ENCODE results near the gene ARID5A.
A peak's percentile ranks its signal among the peaks of the same experiment; 100 is the strongest.

Gene ARID5A

DNA sequence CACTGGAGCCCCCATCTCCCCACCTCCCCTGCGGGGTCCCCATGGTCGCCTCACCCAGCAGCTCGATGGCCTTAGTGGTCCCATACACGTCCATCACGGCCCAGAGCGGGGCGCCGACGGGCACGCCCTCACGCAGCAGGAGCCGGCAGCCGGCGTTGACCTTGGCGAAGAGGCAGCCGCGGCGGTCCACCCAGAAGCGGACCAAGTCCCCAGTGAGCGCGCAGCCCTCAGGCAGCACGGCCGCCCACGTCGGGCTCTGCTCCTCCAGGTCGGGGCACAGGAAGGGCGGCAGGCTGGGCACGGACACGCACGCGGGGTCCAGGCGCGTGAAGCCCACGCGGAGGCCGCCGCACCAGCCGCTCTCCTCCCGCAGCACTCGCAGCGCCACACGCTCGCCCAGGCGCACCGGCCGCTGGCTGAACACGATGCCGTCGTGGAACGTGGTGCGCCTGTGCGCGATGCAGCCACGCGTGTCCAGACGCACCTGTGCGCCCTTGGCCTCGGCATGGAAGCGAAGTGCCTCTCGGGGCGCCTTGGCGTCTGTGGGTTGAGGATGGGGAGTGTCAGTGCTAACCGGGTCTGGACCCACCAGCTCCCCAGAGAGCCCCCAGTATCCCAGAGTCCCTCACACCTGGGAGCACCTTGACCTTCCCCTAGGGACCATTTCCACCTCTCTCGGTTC, 36.0 kb upstream of the ARID5A start:
- Histone ChIP-seq H3K27ac (ENCODE audit: low read depth, low read length) (no peak overlapping the region), H3K36me3 (ENCODE audit: control insufficient read depth, insufficient read depth, low read length) (no peaks in the 10 kb centered on the region), H3K9me3 (ENCODE audit: control insufficient read depth, insufficient read depth, low read depth, low read length) (peaks cover 6% of the 10 kb centered on the region), H3K27me3 (ENCODE audit: control insufficient read depth, insufficient read depth, low read length) (no peaks in the 10 kb centered on the region; the same call in 1 of the 2 replicates), H3K4me3 (ENCODE audit: low read depth, low read length) (no peak overlapping the region), H3K9ac (ENCODE audit: low read length) (no peak overlapping the region), H3K4me1 (ENCODE audit: control insufficient read depth, insufficient read depth, low read length) (peaks cover 9% of the 10 kb centered on the region)

DNA sequence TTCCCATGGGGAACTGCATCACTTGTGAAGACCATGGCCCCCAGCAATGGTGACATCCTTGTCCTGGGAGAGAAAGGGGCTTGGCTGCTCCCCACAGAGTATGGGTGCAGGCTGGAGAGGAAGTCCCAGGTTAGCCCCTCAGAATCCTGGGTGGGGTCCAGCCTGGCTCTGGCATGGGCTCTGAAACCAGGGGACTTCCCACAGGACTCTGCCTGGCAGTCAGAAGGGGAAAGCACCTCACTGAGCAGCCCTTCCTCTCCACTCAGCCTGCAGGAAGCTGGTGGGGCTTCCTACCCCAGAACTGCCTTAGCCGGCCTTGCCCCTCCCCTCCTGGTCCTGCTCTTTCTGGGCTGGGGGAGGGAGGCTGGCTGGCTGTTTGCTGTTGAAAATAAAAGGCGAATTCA, 35.1 kb upstream of the ARID5A start:
- H3K36me3 ChIP-seq (ENCODE audit: control insufficient read depth, insufficient read depth, low read length) = no peaks in the 10 kb centered on the region
- no peak overlapping the region for H3K9ac ChIP-seq (ENCODE audit: low read length)
- no peak overlapping the region for H3K27ac ChIP-seq (ENCODE audit: low read depth, low read length)

DNA sequence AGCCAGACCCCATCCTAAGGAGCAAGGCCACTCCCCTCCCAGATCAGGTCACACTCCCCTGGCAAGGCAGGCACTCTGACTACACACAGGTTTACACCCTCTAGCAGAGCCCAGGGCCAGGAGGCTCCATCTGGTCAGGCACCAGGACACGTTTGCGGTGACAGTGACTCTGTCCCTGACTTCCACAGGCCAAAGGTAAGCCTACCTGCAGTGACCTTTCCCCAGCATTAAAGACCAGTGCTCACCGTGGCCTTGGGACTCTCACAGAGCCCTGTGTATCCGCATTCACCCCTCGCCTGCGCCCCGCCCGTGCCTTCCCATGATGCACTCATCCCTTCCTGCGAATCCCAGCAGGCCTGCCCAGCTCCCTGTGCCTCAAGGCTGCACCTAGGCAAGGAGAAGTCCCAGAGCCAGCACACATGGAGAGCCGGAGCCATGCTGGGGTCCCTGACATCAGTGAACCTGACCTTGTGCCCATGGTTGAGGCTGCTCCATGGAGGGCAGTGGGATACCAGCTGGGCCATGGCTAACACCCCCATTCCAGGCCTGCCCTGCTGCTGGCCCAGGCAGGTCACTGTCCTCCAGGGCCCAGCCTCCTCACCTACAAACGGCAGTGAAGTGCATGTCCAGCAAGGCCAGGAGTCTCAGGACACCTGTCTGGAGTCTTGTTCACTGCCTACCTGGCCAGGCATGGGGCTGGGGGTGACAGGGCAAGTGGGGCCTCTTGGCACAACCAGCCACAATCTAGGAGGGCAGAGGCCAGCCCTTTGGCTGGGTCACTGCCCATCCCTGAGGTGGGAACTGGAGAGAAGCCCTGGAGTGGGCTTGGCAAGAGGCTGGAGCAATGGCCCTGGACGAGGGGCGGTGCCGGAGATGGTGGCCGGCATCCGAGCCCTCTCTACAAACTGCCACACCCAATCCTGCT, 34.4 kb upstream of the ARID5A start:
- Histone ChIP-seq H3K4me1 (ENCODE audit: control insufficient read depth, insufficient read depth, low read length) (peaks cover 14% of the 10 kb centered on the region), H3K27me3 (ENCODE audit: control insufficient read depth, insufficient read depth, low read length) (no peaks in the 10 kb centered on the region; the same call in 1 of the 2 replicates), H3K36me3 (ENCODE audit: control insufficient read depth, insufficient read depth, low read length) (no peaks in the 10 kb centered on the region), H3K9me3 (ENCODE audit: control insufficient read depth, insufficient read depth, low read depth, low read length) (no peaks in the 10 kb centered on the region), H3K27ac (ENCODE audit: low read depth, low read length) (no peak overlapping the region), H3K4me3 (ENCODE audit: low read depth, low read length) (no peak overlapping the region), H3K9ac (ENCODE audit: low read length) (no peak overlapping the region)

More for the DNA sequence above, 35.1 kb upstream of the ARID5A start:
- Histone ChIP-seq H3K4me1 (ENCODE audit: control insufficient read depth, insufficient read depth, low read length) (peaks cover 14% of the 10 kb centered on the region), H3K27me3 (ENCODE audit: control insufficient read depth, insufficient read depth, low read length) (no peaks in the 10 kb centered on the region; the same call in 1 of the 2 replicates), H3K9me3 (ENCODE audit: control insufficient read depth, insufficient read depth, low read depth, low read length) (no peaks in the 10 kb centered on the region), H3K4me3 (ENCODE audit: low read depth, low read length) (no peak overlapping the region)

DNA sequence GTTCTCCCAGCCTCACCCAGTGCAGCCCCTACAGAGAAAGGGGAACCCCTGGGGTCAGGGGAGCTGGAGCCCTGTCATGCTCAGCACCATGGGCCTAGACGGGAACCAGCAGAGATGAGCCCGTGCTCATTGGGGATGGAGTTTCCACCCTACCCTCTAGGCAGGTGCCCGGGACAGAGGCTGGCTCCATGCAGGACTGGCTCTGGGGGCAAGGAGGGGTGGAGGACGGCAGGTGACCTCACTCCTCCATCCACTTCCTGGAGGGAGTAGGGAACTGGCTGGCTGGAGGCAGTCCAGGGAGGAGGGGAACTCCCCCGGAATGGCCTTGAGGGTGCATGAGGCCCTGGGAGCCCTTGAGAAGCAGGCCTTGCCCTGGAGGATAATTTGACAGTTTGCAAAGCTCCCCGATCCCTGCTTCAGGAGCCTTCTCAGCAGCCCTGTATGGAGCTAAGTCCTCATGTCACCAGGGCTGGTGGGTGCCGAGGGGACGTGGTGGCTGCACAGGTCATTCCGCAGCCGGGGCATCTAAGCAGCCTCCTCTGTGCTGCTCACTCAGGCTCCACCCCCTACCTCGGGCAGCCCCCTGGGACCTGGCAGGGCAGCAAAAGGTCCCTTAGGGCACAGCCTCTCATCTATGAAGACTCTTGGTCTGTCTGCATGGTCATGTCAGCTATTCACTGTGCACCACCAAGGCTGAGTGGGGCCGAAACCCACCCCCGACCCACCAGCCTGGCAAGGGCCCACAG, 33.5 kb upstream of the ARID5A start:
- H3K36me3 ChIP-seq (ENCODE audit: control insufficient read depth, insufficient read depth, low read length) = no peaks in the 10 kb centered on the region
- no peak overlapping the region for H3K9ac ChIP-seq (ENCODE audit: low read length)
- H3K27ac ChIP-seq (ENCODE audit: low read depth, low read length) = no peak overlapping the region
- H3K9me3 ChIP-seq (ENCODE audit: control insufficient read depth, insufficient read depth, low read depth, low read length) = no peaks in the 10 kb centered on the region
- H3K4me3 ChIP-seq (ENCODE audit: low read depth, low read length) = no peak overlapping the region
- H3K27me3 ChIP-seq (ENCODE audit: control insufficient read depth, insufficient read depth, low read length) = no peaks in the 10 kb centered on the region; the same call in 1 of the 2 replicates
- H3K4me1 ChIP-seq (ENCODE audit: control insufficient read depth, insufficient read depth, low read length) = peaks cover 17% of the 10 kb centered on the region

DNA sequence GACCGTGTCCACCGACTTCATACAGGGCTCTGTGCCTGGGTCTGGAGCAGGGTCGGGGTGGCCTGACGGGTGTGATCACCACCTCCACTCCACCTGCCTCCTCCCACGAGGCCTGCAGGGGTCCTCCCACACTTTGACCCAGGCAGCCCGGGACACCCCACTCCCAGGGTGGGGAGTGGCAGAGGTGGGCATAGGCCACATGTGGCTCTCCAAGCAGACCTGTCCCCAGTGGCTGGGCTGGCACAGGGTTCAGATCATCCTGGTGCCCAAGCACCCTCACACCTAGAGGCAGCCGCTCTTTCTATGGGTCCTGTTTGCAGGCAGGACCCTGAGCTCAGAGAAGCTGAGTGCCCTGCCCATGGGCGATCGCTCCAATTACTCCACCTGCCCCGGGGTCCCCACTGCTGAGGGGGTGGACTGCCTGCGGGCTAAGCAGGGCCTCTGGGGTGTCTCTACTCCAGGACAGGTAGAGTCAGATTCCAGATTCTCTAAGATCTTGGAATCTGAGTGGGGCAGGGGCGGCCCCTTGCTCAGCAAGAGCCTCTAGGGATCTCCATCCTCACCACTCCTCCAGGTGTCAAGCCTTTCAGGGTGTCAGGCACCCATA, 32.8 kb upstream of the ARID5A start:
- H3K27ac ChIP-seq (ENCODE audit: low read depth, low read length) = no peak overlapping the region
- H3K4me1 ChIP-seq (ENCODE audit: control insufficient read depth, insufficient read depth, low read length) = peaks cover 17% of the 10 kb centered on the region

DNA sequence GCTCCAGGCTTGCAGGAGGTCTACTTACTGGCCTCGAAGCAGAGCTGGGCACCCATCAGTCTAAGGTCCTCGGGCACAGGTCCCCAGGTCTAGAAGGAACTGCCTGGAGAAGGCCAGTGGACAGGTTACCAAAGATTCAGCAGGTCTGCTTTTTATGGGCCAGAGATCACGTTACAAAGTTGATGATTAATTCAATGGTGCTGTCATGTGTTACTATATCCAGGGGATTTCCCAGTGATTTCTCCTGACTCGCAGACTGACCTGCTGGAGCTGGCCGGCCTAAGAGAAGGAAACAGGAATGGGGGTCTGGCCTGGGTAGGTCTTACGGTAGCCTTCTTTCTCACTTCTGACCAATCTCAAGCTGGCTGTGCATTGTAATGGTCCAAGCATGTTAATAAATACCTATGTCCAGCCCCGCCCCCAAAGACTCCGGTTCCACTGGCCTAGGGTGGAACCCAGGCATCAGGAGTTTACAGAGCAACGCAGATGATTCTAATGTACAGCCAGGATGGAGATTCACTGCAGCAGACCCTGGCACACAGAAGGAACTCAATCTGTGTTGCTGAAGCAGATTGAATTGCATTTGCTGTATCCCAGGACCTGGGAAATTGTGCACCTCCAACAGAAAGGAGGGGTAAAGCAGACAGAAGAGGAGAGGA, 31.2 kb upstream of the ARID5A start, which contains the start of gene NEURL3:
Gene NEURL3 (minus strand): TSS at position 127 of the 659 bp plus-strand sequence. CDS start 71 bp downstream, at position 56.
- H3K36me3 ChIP-seq (ENCODE audit: control insufficient read depth, insufficient read depth, low read length) = no peaks in the 10 kb centered on the region
- no peak within 1 kb of the TSS for H3K4me3 ChIP-seq (ENCODE audit: low read depth, low read length)
- H3K4me1 ChIP-seq (ENCODE audit: control insufficient read depth, insufficient read depth, low read length) = peaks cover 23% of the 10 kb centered on the region
- no peaks in the 10 kb centered on the region for H3K9me3 ChIP-seq (ENCODE audit: control insufficient read depth, insufficient read depth, low read depth, low read length)
- H3K27me3 ChIP-seq (ENCODE audit: control insufficient read depth, insufficient read depth, low read length) = peaks cover 19% of the 10 kb centered on the region
- H3K9ac ChIP-seq (ENCODE audit: low read length) = no peak within 1 kb of the TSS
- no peak within 1 kb of the TSS for H3K27ac ChIP-seq (ENCODE audit: low read depth, low read length)

More for the DNA sequence above, 32.8 kb upstream of the ARID5A start:
- no peak overlapping the region for H3K4me3 ChIP-seq (ENCODE audit: low read depth, low read length)
- H3K9me3 ChIP-seq (ENCODE audit: control insufficient read depth, insufficient read depth, low read depth, low read length) = no peaks in the 10 kb centered on the region
- no peak overlapping the region for H3K9ac ChIP-seq (ENCODE audit: low read length)
- H3K27me3 ChIP-seq (ENCODE audit: control insufficient read depth, insufficient read depth, low read length) = peaks cover 6% of the 10 kb centered on the region
- no peaks in the 10 kb centered on the region for H3K36me3 ChIP-seq (ENCODE audit: control insufficient read depth, insufficient read depth, low read length)

DNA sequence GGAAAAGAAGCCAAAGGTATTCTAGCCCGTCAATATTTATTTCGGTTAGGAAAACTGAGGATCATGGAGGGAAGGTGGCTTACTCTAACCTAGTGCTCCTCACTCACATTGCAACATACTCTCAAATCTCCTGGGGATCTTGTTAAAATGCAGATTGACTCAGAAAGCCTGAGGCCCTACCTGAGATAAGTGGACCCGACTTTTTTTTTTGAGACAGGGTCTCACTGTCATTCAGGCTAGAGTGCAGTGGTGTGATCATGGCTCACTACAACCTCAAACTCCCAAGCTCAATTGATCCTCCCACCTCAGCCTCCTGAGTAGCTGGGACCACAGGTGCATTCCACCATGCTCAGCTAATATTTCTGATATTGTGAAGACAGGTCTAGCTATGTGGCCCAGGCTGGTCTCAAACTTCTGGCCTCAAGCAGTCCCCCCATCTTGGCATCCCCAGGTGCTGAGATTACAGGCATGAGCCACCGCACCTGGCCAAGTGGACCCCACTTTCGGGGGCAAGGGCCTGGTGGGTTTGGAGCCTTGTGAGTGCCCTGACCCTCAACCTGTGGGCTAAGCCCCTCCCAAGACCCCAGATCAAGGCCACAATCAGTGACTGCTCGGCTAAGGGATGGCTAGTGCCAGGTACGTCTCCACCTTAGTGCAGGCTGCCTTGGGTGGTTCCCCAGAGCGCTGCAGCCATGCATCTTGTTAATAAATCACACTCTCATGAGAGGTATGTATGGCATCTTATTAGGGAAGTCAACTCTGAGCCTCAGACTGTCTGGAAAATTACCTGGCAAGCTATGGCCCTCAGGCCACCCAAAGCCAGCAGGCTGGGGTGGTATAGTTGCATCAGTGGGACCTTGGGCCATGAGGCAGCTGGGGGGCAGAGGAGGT, 30.3 kb upstream of the ARID5A start:
- Histone ChIP-seq H3K9ac (ENCODE audit: low read length) (no peak overlapping the region), H3K27me3 (ENCODE audit: control insufficient read depth, insufficient read depth, low read length) (peaks cover 27% of the 10 kb centered on the region), H3K4me1 (ENCODE audit: control insufficient read depth, insufficient read depth, low read length) (peaks cover 23% of the 10 kb centered on the region), H3K4me3 (ENCODE audit: low read depth, low read length) (no peak overlapping the region), H3K9me3 (ENCODE audit: control insufficient read depth, insufficient read depth, low read depth, low read length) (no peaks in the 10 kb centered on the region), H3K36me3 (ENCODE audit: control insufficient read depth, insufficient read depth, low read length) (no peaks in the 10 kb centered on the region), H3K27ac (ENCODE audit: low read depth, low read length) (no peak overlapping the region)

DNA sequence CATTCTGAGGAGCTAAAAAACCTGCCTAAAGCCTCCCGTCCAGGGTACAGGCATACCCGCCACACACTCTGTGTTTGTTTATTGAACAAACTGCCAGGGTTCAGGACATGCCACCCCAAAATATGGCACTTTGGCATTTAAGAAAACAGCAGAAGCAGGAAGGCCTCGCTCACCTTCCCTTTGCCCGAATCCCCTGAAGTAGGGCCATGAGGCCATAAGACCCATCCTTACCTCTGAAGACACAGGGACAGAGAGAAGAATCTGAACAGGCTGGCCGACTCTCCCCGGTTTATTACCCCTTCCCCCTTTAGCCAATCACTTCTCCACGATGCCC, 29.7 kb upstream of the ARID5A start:
- peaks cover 17% of the 10 kb centered on the region for H3K4me1 ChIP-seq (ENCODE audit: control insufficient read depth, insufficient read depth, low read length)
- H3K27ac ChIP-seq (ENCODE audit: low read depth, low read length) = no peak overlapping the region
- peaks cover 27% of the 10 kb centered on the region for H3K27me3 ChIP-seq (ENCODE audit: control insufficient read depth, insufficient read depth, low read length)
- H3K9me3 ChIP-seq (ENCODE audit: control insufficient read depth, insufficient read depth, low read depth, low read length) = no peaks in the 10 kb centered on the region
- no peak overlapping the region for H3K9ac ChIP-seq (ENCODE audit: low read length)
- H3K36me3 ChIP-seq (ENCODE audit: control insufficient read depth, insufficient read depth, low read length) = no peaks in the 10 kb centered on the region
- no peak overlapping the region for H3K4me3 ChIP-seq (ENCODE audit: low read depth, low read length)

DNA sequence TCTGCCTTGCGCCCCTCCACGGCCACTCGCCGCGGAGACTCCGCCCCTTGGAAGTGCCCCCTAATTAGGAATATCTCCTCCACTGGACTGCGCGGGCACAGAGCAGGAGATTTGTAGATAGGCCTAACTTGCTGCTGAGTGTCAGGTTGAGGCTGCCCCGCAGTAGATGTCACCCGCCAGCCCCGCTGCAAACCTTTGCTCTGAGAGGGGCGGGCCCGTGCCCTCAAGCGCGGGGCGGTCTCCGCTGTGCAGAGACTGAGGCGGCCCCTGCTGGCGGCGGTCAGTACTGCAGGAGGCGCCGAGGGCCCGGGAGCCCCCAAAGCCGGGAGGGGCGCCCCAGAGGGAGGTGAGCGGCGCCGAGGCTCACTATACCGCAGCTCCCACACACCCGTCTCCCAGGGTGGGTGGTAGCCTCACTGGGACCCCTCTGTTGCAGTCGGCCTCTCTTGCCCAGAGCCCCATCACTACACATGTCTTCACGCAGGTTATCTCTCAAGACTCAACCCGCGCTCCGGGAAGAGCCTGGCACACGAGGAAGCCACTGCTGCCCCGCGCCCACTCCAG, 28.5 kb upstream of the ARID5A start:
- Histone ChIP-seq H3K27ac (ENCODE audit: low read depth, low read length) (no peak overlapping the region), H3K4me1 (ENCODE audit: control insufficient read depth, insufficient read depth, low read length) (peaks cover 16% of the 10 kb centered on the region), H3K9ac (ENCODE audit: low read length) (no peak overlapping the region), H3K4me3 (ENCODE audit: low read depth, low read length) (peak overlapping the region; percentile 18; the same call in 1 of the 2 replicates), H3K36me3 (ENCODE audit: control insufficient read depth, insufficient read depth, low read length) (no peaks in the 10 kb centered on the region), H3K27me3 (ENCODE audit: control insufficient read depth, insufficient read depth, low read length) (peaks cover 27% of the 10 kb centered on the region), H3K9me3 (ENCODE audit: control insufficient read depth, insufficient read depth, low read depth, low read length) (no peaks in the 10 kb centered on the region)
